ENCODE measurements around the gene NBEAL2. TPM values are rescaled to one million over a fixed set of nuclear protein-coding genes. Genes with fewer than 3 reads are reported as not detected.
A peak's percentile ranks its signal among the peaks of the same experiment; 100 is the strongest.

Gene NBEAL2
- total RNA-seq, 4 donors from 2014 or later, result 4.1 to 8.7 (median 7.5) TPM

GRCh38 chr3:46996689-46997452 lies 17.4 kb downstream of the NBEAL2 start:
- H3K9me3 ChIP-seq, result no peaks in the 10 kb centered on the region
- in situ Hi-C loops (cut with MboI; ENCODE audit: low sequenced_read_pairs in 4 of 4), result no loop called here
- peaks cover 0 to 22% of the 10 kb centered on the region in 2 donors for H3K36me3 ChIP-seq
- H3K4me1 ChIP-seq, result no peaks in the 10 kb centered on the region
- no peak overlapping the region for H3K27ac ChIP-seq
- no peak overlapping the region for H3K4me3 ChIP-seq
- no peak for TF ChIP-seq CTCF (IDR thresholded peaks at IDR 0.05 in 4 of 5, conservative IDR thresholded peaks at IDR 0.05 in 1 of 5)
- no peak for TF ChIP-seq POLR2A (IDR thresholded peaks at IDR 0.05)
- intact Hi-C loops (cut with DNase I; ENCODE audit: low total_unique reads), result loop anchor here (5.0 kb wide), 1 partner anchor 290 kb away; no protein-coding TSS in a partner anchor
- DNase-seq, result no peak
- ATAC-seq, result no peak
- no peaks in the 10 kb centered on the region for H3K27me3 ChIP-seq

- Histone ChIP-seq H3K4me1 (no peaks in the 10 kb centered on the region), H3K36me3 (peaks cover 0 to 24% of the 10 kb centered on the region in 2 donors), H3K9me3 (no peaks in the 10 kb centered on the region), H3K4me3 (no peak overlapping the region), H3K27me3 (no peaks in the 10 kb centered on the region), H3K27ac (no peak overlapping the region)
- TF ChIP-seq CTCF (IDR thresholded peaks at IDR 0.05 in 4 of 5, conservative IDR thresholded peaks at IDR 0.05 in 1 of 5) (no peak), POLR2A (IDR thresholded peaks at IDR 0.05) (no peak)
- in situ Hi-C loops (cut with MboI; ENCODE audit: low sequenced_read_pairs in 4 of 4) (no loop called here), intact Hi-C loops (cut with DNase I; ENCODE audit: low total_unique reads) (loop anchor here (1.0 to 5.0 kb wide), 2 partner anchors 74 to 290 kb away; no protein-coding TSS in a partner anchor)
- ATAC-seq (no peak), DNase-seq (no peak)
Measured at GRCh38 chr3:46997453-46998091, 18.1 kb downstream of the NBEAL2 start.

GRCh38 chr3:46998121-46998851 lies 18.8 kb downstream of the NBEAL2 start:
- H3K36me3 ChIP-seq, result peaks cover 0 to 25% of the 10 kb centered on the region in 2 donors
- TF ChIP-seq CTCF (IDR thresholded peaks at IDR 0.05 in 4 of 5, conservative IDR thresholded peaks at IDR 0.05 in 1 of 5), result peak; percentile 71 to 92 (median 89)
- TF ChIP-seq POLR2A (IDR thresholded peaks at IDR 0.05), result no peak

GRCh38 chr3:46998852-46999515 lies 19.5 kb downstream of the NBEAL2 start:
- DNase-seq (no peak), ATAC-seq (no peak)
- Histone ChIP-seq H3K9me3 (no peaks in the 10 kb centered on the region), H3K36me3 (peaks cover 0 to 32% of the 10 kb centered on the region in 2 donors), H3K4me3 (no peak overlapping the region), H3K27me3 (no peaks in the 10 kb centered on the region), H3K27ac (no peak overlapping the region), H3K4me1 (no peaks in the 10 kb centered on the region)
- in situ Hi-C loops (cut with MboI; ENCODE audit: low sequenced_read_pairs in 4 of 4), result no loop called here
- TF ChIP-seq POLR2A (IDR thresholded peaks at IDR 0.05), result no peak
- peak in 1 of 5 experiments; percentile 6 for TF ChIP-seq CTCF (IDR thresholded peaks at IDR 0.05 in 4 of 5, conservative IDR thresholded peaks at IDR 0.05 in 1 of 5)
- intact Hi-C loops (cut with DNase I; ENCODE audit: low total_unique reads), result loop anchor here (1.0 to 5.0 kb wide), 2 partner anchors 76 to 292 kb away; no protein-coding TSS in a partner anchor

More at GRCh38 chr3:46998121-46998851, 18.8 kb downstream of the NBEAL2 start:
- no peaks in the 10 kb centered on the region for H3K9me3 ChIP-seq
- intact Hi-C loops (cut with DNase I; ENCODE audit: low total_unique reads) (loop anchor here (1.0 to 5.0 kb wide), 2 partner anchors 75 to 291 kb away; no protein-coding TSS in a partner anchor), in situ Hi-C loops (cut with MboI; ENCODE audit: low sequenced_read_pairs in 4 of 4) (no loop called here)
- no peak overlapping the region for H3K27ac ChIP-seq
- H3K4me3 ChIP-seq, result no peak overlapping the region
- no peaks in the 10 kb centered on the region for H3K27me3 ChIP-seq
- DNase-seq, result peak; percentile 38 to 70
- ATAC-seq, result peak in 1 of 2 donors; percentile 82
- H3K4me1 ChIP-seq, result no peaks in the 10 kb centered on the region

All from gastrocnemius medialis (tissue), 4 donors.